Ovary (tissue), 3 donors: Measurements from ENCODE around the gene HIVEP1.

Source experiments
- POLR2A ChIP-seq: fragments of 450-650 bp; IDR thresholded peaks from one replicate; pipeline ENCODE4 v1.6.1; 2017; ENCODE audit warnings: antibody characterized with exemption, mild to moderate bottlenecking, moderate library complexity
- TF ChIP-seq, protein P1 (sequence below), 3 donors: fragments of 450-650 bp in 2 of 3; fragments of 200-600 bp in 1 of 3; IDR thresholded peaks; one replicate each; pipeline versions ENCODE4 v1.5.1 to v1.8.0; 2016 to 2022; ENCODE audit warnings: antibody characterized with exemption in 3 of 3, mild to moderate bottlenecking in 1 of 3
- donor health status: DM: no; HTN: no; CAD: no.

DNA sequence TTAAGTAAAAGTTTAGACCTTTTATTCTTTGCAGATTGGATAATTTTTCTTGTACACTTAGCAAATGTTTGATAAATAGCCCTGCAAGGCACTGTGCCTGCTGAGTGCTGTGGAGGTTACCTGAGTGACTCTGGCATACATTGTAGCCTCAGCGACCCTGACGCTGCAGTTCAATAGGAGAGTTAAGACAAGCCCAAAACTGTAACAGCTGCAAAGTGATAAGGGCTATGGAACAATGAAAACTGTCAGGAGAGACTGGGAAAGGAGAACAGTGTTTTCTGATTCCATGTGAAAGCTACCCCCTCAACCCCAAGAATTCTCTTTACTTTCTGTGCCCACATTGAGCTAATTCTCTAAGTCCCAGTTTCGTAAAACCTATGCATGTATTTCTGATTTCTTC, 22.2 kb downstream of the HIVEP1 start:
- TF ChIP-seq, protein P1, sequence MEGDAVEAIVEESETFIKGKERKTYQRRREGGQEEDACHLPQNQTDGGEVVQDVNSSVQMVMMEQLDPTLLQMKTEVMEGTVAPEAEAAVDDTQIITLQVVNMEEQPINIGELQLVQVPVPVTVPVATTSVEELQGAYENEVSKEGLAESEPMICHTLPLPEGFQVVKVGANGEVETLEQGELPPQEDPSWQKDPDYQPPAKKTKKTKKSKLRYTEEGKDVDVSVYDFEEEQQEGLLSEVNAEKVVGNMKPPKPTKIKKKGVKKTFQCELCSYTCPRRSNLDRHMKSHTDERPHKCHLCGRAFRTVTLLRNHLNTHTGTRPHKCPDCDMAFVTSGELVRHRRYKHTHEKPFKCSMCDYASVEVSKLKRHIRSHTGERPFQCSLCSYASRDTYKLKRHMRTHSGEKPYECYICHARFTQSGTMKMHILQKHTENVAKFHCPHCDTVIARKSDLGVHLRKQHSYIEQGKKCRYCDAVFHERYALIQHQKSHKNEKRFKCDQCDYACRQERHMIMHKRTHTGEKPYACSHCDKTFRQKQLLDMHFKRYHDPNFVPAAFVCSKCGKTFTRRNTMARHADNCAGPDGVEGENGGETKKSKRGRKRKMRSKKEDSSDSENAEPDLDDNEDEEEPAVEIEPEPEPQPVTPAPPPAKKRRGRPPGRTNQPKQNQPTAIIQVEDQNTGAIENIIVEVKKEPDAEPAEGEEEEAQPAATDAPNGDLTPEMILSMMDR (IDR thresholded peaks at IDR 0.05) = no peak
- TF ChIP-seq POLR2A = no peak
